Measurements from ENCODE around the gene RAB3C. TPM values are rescaled to one million over a fixed set of nuclear protein-coding genes. Genes with fewer than 3 reads are reported as not detected.

RAB3C gene
- total RNA-seq, 1 donor from 2014 or later: 0.45 TPM

- no peak overlapping the region for H3K4me3 Mint-ChIP-seq (ENCODE audit: unreplicated experiment)
- TF ChIP-seq EZH2 (IDR thresholded peaks at IDR 0.05; ENCODE audit: insufficient read depth, low read length) (no peak), CTCF (IDR thresholded peaks at IDR 0.05; ENCODE audit: insufficient read depth, low read depth, low read length) (no peak)
- H3K4me2 ChIP-seq (ENCODE audit: low read length): no peak overlapping the region
- no peaks in the 10 kb centered on the region for H3K9me3 ChIP-seq (ENCODE audit: insufficient read depth, low read depth, low read length)
- H3K9me3 Mint-ChIP-seq (ENCODE audit: unreplicated experiment): no peaks in the 10 kb centered on the region
- H3K4me3 ChIP-seq (ENCODE audit: insufficient read depth, low read depth, low read length): no peak overlapping the region
- H4K20me1 ChIP-seq (ENCODE audit: insufficient read depth, low read length): no peaks in the 10 kb centered on the region
- peaks cover 11% of the 10 kb centered on the region for H3K27me3 ChIP-seq (ENCODE audit: insufficient read depth, low read length)
- no peak overlapping the region for H3K27ac Mint-ChIP-seq (ENCODE audit: unreplicated experiment)
- no peaks in the 10 kb centered on the region for H3K4me1 Mint-ChIP-seq (ENCODE audit: low read depth, unreplicated experiment)
- peaks cover 4% of the 10 kb centered on the region for H3K27me3 Mint-ChIP-seq (ENCODE audit: low read depth, unreplicated experiment)
- H2AFZ ChIP-seq (ENCODE audit: low read depth, low read length): no peak overlapping the region
- FAIRE-seq (no peak), DNase-seq (ENCODE audit: low read depth) (no peak)
- H3K27ac ChIP-seq (ENCODE audit: low read depth, low read length): no peak overlapping the region
- H3K4me1 ChIP-seq (ENCODE audit: insufficient read depth, low read length): no peaks in the 10 kb centered on the region
- H3K9ac ChIP-seq (ENCODE audit: low read length): no peak overlapping the region
- H3K79me2 ChIP-seq (ENCODE audit: insufficient read depth, low read length): no peaks in the 10 kb centered on the region
- no peaks in the 10 kb centered on the region for H3K36me3 Mint-ChIP-seq (ENCODE audit: low read depth, unreplicated experiment)
- no peaks in the 10 kb centered on the region for H3K36me3 ChIP-seq (ENCODE audit: insufficient read depth, low read length)
These were observed 289.9 kb downstream of the RAB3C start for GRCh38 chr5:58872670-58873273.

DNA sequence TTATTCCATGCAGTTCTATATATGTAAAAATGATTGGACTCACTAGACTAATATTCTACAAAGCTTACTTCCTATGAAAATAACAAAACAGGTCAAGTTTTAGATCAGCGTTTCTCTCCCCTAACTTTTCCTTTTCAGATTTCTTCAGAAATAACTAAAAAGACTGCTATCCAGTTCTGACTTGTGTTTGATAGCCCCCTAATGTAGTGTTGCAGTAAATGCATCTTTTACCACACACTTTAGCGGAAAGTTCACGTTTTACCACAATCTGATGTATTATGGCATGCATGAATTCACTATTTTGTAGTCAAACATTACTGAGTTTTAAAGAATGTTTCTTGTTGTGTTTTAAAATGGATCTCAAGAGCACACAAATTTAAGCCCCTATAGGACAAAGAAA is 292.7 kb downstream of the RAB3C start:
- FAIRE-seq: no peak
- Histone ChIP-seq H3K27ac (ENCODE audit: low read depth, low read length) (no peak overlapping the region), H3K9ac (ENCODE audit: low read length) (no peak overlapping the region), H3K27me3 (ENCODE audit: insufficient read depth, low read length) (peaks cover 9% of the 10 kb centered on the region), H3K4me2 (ENCODE audit: low read length) (no peak overlapping the region), H3K36me3 (ENCODE audit: insufficient read depth, low read length) (no peaks in the 10 kb centered on the region), H3K9me3 (ENCODE audit: insufficient read depth, low read depth, low read length) (no peaks in the 10 kb centered on the region), H4K20me1 (ENCODE audit: insufficient read depth, low read length) (no peaks in the 10 kb centered on the region), H2AFZ (ENCODE audit: low read depth, low read length) (no peak overlapping the region), H3K4me3 (ENCODE audit: insufficient read depth, low read depth, low read length) (no peak overlapping the region), H3K4me1 (ENCODE audit: insufficient read depth, low read length) (no peaks in the 10 kb centered on the region), H3K79me2 (ENCODE audit: insufficient read depth, low read length) (no peaks in the 10 kb centered on the region)
- peaks cover 4% of the 10 kb centered on the region for H3K27me3 Mint-ChIP-seq (ENCODE audit: low read depth, unreplicated experiment)
- no peak for DNase-seq (ENCODE audit: low read depth)
- no peak overlapping the region for H3K27ac Mint-ChIP-seq (ENCODE audit: unreplicated experiment)
- H3K4me1 Mint-ChIP-seq (ENCODE audit: low read depth, unreplicated experiment): no peaks in the 10 kb centered on the region
- H3K36me3 Mint-ChIP-seq (ENCODE audit: low read depth, unreplicated experiment): no peaks in the 10 kb centered on the region
- no peak for TF ChIP-seq EZH2 (IDR thresholded peaks at IDR 0.05; ENCODE audit: insufficient read depth, low read length)
- TF ChIP-seq CTCF (IDR thresholded peaks at IDR 0.05; ENCODE audit: insufficient read depth, low read depth, low read length): no peak
- no peak overlapping the region for H3K4me3 Mint-ChIP-seq (ENCODE audit: unreplicated experiment)
- no peaks in the 10 kb centered on the region for H3K9me3 Mint-ChIP-seq (ENCODE audit: unreplicated experiment)

- no peaks in the 10 kb centered on the region for H3K27me3 ChIP-seq (ENCODE audit: insufficient read depth, low read length)
- H3K4me2 ChIP-seq (ENCODE audit: low read length): no peak overlapping the region
- H2AFZ ChIP-seq (ENCODE audit: low read depth, low read length): no peak overlapping the region
- Mint-ChIP-seq H3K27me3 (ENCODE audit: low read depth, unreplicated experiment) (no peaks in the 10 kb centered on the region), H3K9me3 (ENCODE audit: unreplicated experiment) (peaks cover 2% of the 10 kb centered on the region), H3K4me1 (ENCODE audit: low read depth, unreplicated experiment) (peaks cover 6% of the 10 kb centered on the region), H3K27ac (ENCODE audit: unreplicated experiment) (no peak overlapping the region), H3K36me3 (ENCODE audit: low read depth, unreplicated experiment) (no peaks in the 10 kb centered on the region), H3K4me3 (ENCODE audit: unreplicated experiment) (no peak overlapping the region)
- H3K27ac ChIP-seq (ENCODE audit: low read depth, low read length): no peak overlapping the region
- H3K4me1 ChIP-seq (ENCODE audit: insufficient read depth, low read length): no peaks in the 10 kb centered on the region
- no peak for DNase-seq (ENCODE audit: low read depth)
- H4K20me1 ChIP-seq (ENCODE audit: insufficient read depth, low read length): no peaks in the 10 kb centered on the region
- TF ChIP-seq EZH2 (IDR thresholded peaks at IDR 0.05; ENCODE audit: insufficient read depth, low read length) (no peak), CTCF (IDR thresholded peaks at IDR 0.05; ENCODE audit: insufficient read depth, low read depth, low read length) (no peak)
- no peaks in the 10 kb centered on the region for H3K79me2 ChIP-seq (ENCODE audit: insufficient read depth, low read length)
- H3K9me3 ChIP-seq (ENCODE audit: insufficient read depth, low read depth, low read length): no peaks in the 10 kb centered on the region
- no peak overlapping the region for H3K9ac ChIP-seq (ENCODE audit: low read length)
- H3K36me3 ChIP-seq (ENCODE audit: insufficient read depth, low read length): no peaks in the 10 kb centered on the region
- no peak for FAIRE-seq
- H3K4me3 ChIP-seq (ENCODE audit: insufficient read depth, low read depth, low read length): no peak overlapping the region
These were observed 302.4 kb downstream of the RAB3C start for GRCh38 chr5:58885260-58885659.
